ENCODE data around the gene MEIKIN.

DNA sequence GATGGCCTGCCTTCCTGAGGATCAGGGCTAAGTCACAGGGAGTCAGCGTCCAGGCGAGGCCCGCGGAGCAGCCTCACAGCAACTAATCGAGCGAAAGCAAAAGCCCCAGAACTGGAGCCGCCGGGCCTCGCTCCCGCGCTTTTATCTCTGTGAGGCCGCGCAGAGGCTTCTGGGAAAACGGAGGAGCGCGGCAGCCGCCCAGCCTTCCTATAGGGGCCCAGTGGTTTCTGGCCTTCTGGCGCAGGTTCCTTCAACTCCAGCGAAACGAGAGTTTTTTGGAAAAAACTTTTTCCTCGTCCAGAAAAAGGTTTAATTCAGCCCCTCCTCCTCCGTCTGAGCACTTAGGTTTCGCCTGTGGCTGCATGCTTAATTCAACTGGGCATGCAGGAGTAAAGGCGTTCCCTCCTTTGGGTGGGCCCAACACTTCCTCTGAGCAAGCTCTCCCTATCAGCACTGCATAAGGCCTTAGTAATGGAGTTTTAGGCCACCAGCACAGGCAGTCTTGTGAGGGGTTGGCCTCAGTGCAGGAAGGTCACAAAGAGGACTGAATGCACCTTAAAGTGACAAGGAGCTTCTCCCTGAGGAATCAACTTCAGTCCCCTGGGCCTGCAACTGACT is at the start of gene MEIKIN:
- TF ChIP-seq, protein P1, sequence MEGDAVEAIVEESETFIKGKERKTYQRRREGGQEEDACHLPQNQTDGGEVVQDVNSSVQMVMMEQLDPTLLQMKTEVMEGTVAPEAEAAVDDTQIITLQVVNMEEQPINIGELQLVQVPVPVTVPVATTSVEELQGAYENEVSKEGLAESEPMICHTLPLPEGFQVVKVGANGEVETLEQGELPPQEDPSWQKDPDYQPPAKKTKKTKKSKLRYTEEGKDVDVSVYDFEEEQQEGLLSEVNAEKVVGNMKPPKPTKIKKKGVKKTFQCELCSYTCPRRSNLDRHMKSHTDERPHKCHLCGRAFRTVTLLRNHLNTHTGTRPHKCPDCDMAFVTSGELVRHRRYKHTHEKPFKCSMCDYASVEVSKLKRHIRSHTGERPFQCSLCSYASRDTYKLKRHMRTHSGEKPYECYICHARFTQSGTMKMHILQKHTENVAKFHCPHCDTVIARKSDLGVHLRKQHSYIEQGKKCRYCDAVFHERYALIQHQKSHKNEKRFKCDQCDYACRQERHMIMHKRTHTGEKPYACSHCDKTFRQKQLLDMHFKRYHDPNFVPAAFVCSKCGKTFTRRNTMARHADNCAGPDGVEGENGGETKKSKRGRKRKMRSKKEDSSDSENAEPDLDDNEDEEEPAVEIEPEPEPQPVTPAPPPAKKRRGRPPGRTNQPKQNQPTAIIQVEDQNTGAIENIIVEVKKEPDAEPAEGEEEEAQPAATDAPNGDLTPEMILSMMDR (conservative IDR thresholded peaks at IDR 0.05 in 1 of 2, IDR thresholded peaks at IDR 0.05 in 1 of 2; ENCODE audit: low read depth in 1 of 2, low read length in 2 of 2) = no peak
- no peak for TF ChIP-seq EZH2 (IDR thresholded peaks at IDR 0.05; ENCODE audit: low read length, missing control alignments)

Data from fibroblast of lung (primary cell).